Measurements from ENCODE around the gene RPS27L.

DNA sequence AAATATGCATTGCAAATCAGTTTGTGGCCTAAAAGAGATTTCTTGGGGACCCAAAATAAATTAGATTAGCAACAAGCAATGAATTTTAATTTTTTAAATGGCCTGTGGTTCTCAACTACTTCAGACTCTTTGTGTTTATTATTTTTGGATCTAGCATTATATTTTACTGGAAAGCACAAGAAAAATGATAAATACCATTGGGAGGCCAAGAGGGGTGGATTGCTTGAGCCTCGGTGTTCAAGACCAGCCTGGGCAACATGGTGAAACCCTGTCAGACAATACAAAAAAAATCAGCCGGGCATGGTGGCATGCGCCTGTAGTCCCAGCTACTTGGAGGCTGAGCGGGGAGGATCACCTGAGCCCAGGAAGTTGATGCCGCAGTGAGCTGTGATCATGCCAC, 22.0 kb downstream of the RPS27L start:
- TF ChIP-seq, protein P1, sequence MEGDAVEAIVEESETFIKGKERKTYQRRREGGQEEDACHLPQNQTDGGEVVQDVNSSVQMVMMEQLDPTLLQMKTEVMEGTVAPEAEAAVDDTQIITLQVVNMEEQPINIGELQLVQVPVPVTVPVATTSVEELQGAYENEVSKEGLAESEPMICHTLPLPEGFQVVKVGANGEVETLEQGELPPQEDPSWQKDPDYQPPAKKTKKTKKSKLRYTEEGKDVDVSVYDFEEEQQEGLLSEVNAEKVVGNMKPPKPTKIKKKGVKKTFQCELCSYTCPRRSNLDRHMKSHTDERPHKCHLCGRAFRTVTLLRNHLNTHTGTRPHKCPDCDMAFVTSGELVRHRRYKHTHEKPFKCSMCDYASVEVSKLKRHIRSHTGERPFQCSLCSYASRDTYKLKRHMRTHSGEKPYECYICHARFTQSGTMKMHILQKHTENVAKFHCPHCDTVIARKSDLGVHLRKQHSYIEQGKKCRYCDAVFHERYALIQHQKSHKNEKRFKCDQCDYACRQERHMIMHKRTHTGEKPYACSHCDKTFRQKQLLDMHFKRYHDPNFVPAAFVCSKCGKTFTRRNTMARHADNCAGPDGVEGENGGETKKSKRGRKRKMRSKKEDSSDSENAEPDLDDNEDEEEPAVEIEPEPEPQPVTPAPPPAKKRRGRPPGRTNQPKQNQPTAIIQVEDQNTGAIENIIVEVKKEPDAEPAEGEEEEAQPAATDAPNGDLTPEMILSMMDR (IDR thresholded peaks at IDR 0.05; ENCODE audit: low read length), result no peak
- TF ChIP-seq EZH2 (optimal IDR thresholded peaks at IDR 0.05; ENCODE audit: low read depth, low read length), result no peak

All from MM.1S (cell line).